ENCODE results near the gene CST3.

The CST3 gene

GRCh38 chr20:23657202-23657601 lies 19.4 kb upstream of the CST3 start:
- no peak for DNase-seq (ENCODE audit: low read depth in 2 of 2)
- TF ChIP-seq, protein P1, sequence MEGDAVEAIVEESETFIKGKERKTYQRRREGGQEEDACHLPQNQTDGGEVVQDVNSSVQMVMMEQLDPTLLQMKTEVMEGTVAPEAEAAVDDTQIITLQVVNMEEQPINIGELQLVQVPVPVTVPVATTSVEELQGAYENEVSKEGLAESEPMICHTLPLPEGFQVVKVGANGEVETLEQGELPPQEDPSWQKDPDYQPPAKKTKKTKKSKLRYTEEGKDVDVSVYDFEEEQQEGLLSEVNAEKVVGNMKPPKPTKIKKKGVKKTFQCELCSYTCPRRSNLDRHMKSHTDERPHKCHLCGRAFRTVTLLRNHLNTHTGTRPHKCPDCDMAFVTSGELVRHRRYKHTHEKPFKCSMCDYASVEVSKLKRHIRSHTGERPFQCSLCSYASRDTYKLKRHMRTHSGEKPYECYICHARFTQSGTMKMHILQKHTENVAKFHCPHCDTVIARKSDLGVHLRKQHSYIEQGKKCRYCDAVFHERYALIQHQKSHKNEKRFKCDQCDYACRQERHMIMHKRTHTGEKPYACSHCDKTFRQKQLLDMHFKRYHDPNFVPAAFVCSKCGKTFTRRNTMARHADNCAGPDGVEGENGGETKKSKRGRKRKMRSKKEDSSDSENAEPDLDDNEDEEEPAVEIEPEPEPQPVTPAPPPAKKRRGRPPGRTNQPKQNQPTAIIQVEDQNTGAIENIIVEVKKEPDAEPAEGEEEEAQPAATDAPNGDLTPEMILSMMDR (IDR thresholded peaks at IDR 0.05; ENCODE audit: low read depth, low read length): no peak
- H3K4me3 ChIP-seq (replicated peaks in 1 of 2; ENCODE audit: low read depth in 2 of 2, low read length in 2 of 2): no peak overlapping the region

- H3K4me3 ChIP-seq (replicated peaks in 1 of 2; ENCODE audit: low read depth in 2 of 2, low read length in 2 of 2): no peak overlapping the region
- DNase-seq (ENCODE audit: low read depth in 2 of 2): no peak
- TF ChIP-seq, protein P1 (IDR thresholded peaks at IDR 0.05; ENCODE audit: low read depth, low read length): no peak
Observed at GRCh38 chr20:23656372-23656771, 18.6 kb upstream of the CST3 start.

GRCh38 chr20:23655491-23656211 lies 17.9 kb upstream of the CST3 start:
- H3K4me3 ChIP-seq (replicated peaks in 1 of 2; ENCODE audit: low read depth in 2 of 2, low read length in 2 of 2): no peak overlapping the region
- TF ChIP-seq, protein P1 (IDR thresholded peaks at IDR 0.05; ENCODE audit: low read depth, low read length): no peak
- no peak for DNase-seq (ENCODE audit: low read depth in 2 of 2)

DNA sequence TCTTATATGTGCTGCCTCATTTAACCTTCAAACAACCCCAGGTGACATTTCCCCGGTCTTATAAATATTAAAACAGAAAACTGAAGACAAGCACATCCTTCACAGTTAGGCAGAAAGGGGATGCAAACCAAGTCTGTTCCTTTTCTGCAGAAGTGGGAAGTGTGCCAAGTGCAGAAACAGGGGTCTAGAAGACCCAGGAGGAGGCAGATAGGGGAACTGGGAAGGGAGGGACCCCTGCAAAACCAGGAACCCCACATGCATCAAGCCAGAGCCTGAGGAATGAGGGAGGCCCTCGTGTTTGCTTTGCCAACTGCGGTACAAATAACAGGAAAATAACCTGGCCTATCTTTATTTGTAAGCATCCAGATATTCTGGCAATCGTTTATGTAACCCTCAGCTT lies 17.0 kb upstream of the CST3 start:
- TF ChIP-seq, protein P1 (IDR thresholded peaks at IDR 0.05; ENCODE audit: low read depth, low read length): no peak
- no peak overlapping the region for H3K4me3 ChIP-seq (replicated peaks in 1 of 2; ENCODE audit: low read depth in 2 of 2, low read length in 2 of 2)
- DNase-seq (ENCODE audit: low read depth in 2 of 2): no peak

DNA sequence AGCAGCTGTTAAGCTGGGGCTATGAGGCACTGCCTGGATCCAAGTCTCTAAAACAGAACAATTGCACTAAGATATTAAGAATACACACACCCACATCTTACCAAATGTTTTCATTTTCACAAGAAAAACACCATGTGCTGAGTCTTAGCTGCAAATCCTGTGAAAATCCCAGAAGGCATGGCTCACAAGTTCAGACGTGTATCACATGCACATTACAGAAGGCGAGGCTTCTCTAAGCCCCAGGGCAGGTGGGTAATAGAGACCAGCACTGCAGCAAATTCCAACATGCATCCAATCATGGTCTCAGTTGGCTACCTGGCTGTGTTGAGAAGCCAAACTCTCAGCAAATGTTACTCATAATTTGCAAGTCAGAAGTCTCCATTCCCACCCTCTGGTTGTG lies 16.2 kb upstream of the CST3 start:
- DNase-seq (ENCODE audit: low read depth in 2 of 2): no peak

GRCh38 chr20:23653400-23653938 lies 15.7 kb upstream of the CST3 start:
- TF ChIP-seq, protein P1 (IDR thresholded peaks at IDR 0.05; ENCODE audit: low read depth, low read length): no peak
- no peak for DNase-seq (ENCODE audit: low read depth in 2 of 2)
- H3K4me3 ChIP-seq (replicated peaks in 1 of 2; ENCODE audit: low read depth in 2 of 2, low read length in 2 of 2): no peak overlapping the region

More for the DNA sequence above, 16.2 kb upstream of the CST3 start:
- H3K4me3 ChIP-seq (replicated peaks in 1 of 2; ENCODE audit: low read depth in 2 of 2, low read length in 2 of 2): no peak overlapping the region
- TF ChIP-seq, protein P1 (IDR thresholded peaks at IDR 0.05; ENCODE audit: low read depth, low read length): no peak
